OCI-LY3 (cell line): ENCODE data around the gene EZH2.

Experiments used
- H2AFZ ChIP-seq: fragments of 200-600, 300-600 bp; shearing (Covaris generic); 2 replicates; pipeline ENCODE4 v1.6.0; 2014; ENCODE audit warnings: antibody characterized with exemption, low read depth, low read length
- H3K27ac ChIP-seq: fragments of 200-600, 300-600 bp; sonication (generic); 2 replicates; pipeline ENCODE4 v1.5.1; 2014; ENCODE audit warnings: mild to moderate bottlenecking, low read length, moderate library complexity, mixed read lengths
- H3K27me3 ChIP-seq: fragments of 200-600, 300-600 bp; sonication (generic); 2 replicates; pipeline ENCODE4 v1.6.1; 2014; ENCODE audit warnings: low read depth, low read length, mixed read lengths
- H3K36me3 ChIP-seq: fragments of 200-600, 300-600 bp; sonication (generic); replicated peaks from 2 replicates; pipeline ENCODE3; 2014; ENCODE audit warnings: low read depth, low read length, mixed read lengths
- H3K4me1 ChIP-seq: fragments of 300-600, 200-600 bp; sonication (generic); 2 replicates; pipeline ENCODE4 v1.6.1; 2014; ENCODE audit warnings: low read length, mixed read lengths
- H3K4me2 ChIP-seq: fragments of 200-600, 300-600 bp; sonication (generic); 2 replicates; pipeline ENCODE4 v1.6.1; 2014; ENCODE audit warnings: low read length, mixed read lengths
- H3K4me3 ChIP-seq: fragments of 300-600, 200-600 bp; sonication (generic); 2 replicates; pipeline ENCODE4 v1.5.1; 2014; ENCODE audit warnings: antibody characterized with exemption, mild to moderate bottlenecking, low read length, moderate library complexity
- H3K79me2 ChIP-seq: fragments of 300-600, 200-600 bp; shearing (Covaris generic); 2 replicates; pipeline ENCODE4 v1.6.1; 2014; ENCODE audit warnings: mild to moderate bottlenecking, low read length, mixed read lengths
- H3K9ac ChIP-seq: fragments of 300-600, 200-600 bp; shearing (Covaris generic); 2 replicates; pipeline ENCODE4 v1.6.0; 2014; ENCODE audit warnings: mild to moderate bottlenecking, low read length, moderate library complexity
- H3K9me3 ChIP-seq: fragments of 200-600, 300-600 bp; shearing (Covaris generic); 2 replicates; pipeline ENCODE4 v1.6.1; 2014; ENCODE audit warnings: low read length, mixed read lengths; ENCODE audit not compliant: insufficient read depth
- H4K20me1 ChIP-seq: fragments of 200-600, 300-600 bp; sonication (generic); 2 replicates; pipeline ENCODE4 v1.6.1; 2016; ENCODE audit warnings: low read length, mixed read lengths; ENCODE audit not compliant: insufficient read depth
- EZH2phosphoT487 ChIP-seq: fragments of 200-600 bp; shearing (Covaris generic); IDR thresholded peaks from 2 replicates; pipeline ENCODE4 v1.6.1; 2018; ENCODE audit warnings: antibody characterized with exemption, mixed run types, low read depth
- TF ChIP-seq, protein P1 (sequence below): fragments of 200-600, 300-600 bp; sonication (generic); IDR thresholded peaks from 2 replicates; pipeline ENCODE4 v1.5.1; 2014; ENCODE audit warnings: antibody characterized with exemption, low read length, low read depth

The EZH2 gene

GRCh38 chr7:148927123-148928045, 43.3 kb upstream of the EZH2 start:
- Histone ChIP-seq H3K27me3 (no peaks in the 10 kb centered on the region), H3K79me2 (no peaks in the 10 kb centered on the region; the same call in 1 of the 2 replicates), H4K20me1 (0 out of 2 replicates have a peak, but pooled peaks cover 5% of the 10 kb centered on the region), H3K9me3 (no peaks in the 10 kb centered on the region), H3K27ac (peak overlapping the region; percentile 46; the same call in 1 of the 2 replicates), H2AFZ (no peak overlapping the region), H3K4me2 (peak overlapping the region; percentile 17; the same call in 1 of the 2 replicates), H3K4me3 (no peak overlapping the region), H3K4me1 (peaks cover 24% of the 10 kb centered on the region), H3K9ac (no peak overlapping the region), H3K36me3 (peaks cover 11% of the 10 kb centered on the region)
- TF ChIP-seq EZH2phosphoT487: no peak
- TF ChIP-seq, protein P1, sequence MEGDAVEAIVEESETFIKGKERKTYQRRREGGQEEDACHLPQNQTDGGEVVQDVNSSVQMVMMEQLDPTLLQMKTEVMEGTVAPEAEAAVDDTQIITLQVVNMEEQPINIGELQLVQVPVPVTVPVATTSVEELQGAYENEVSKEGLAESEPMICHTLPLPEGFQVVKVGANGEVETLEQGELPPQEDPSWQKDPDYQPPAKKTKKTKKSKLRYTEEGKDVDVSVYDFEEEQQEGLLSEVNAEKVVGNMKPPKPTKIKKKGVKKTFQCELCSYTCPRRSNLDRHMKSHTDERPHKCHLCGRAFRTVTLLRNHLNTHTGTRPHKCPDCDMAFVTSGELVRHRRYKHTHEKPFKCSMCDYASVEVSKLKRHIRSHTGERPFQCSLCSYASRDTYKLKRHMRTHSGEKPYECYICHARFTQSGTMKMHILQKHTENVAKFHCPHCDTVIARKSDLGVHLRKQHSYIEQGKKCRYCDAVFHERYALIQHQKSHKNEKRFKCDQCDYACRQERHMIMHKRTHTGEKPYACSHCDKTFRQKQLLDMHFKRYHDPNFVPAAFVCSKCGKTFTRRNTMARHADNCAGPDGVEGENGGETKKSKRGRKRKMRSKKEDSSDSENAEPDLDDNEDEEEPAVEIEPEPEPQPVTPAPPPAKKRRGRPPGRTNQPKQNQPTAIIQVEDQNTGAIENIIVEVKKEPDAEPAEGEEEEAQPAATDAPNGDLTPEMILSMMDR: no peak

- TF ChIP-seq, protein P1: no peak
- TF ChIP-seq EZH2phosphoT487: no peak
- no peak overlapping the region for H3K27ac ChIP-seq
These were observed 41.7 kb upstream of the EZH2 start for GRCh38 chr7:148925836-148926235.

GRCh38 chr7:148924011-148924410, 39.9 kb upstream of the EZH2 start:
- Histone ChIP-seq H3K9me3 (no peaks in the 10 kb centered on the region), H3K79me2 (0 out of 2 replicates have a peak, but pooled peaks cover 4% of the 10 kb centered on the region), H3K27me3 (no peaks in the 10 kb centered on the region), H4K20me1 (no peaks in the 10 kb centered on the region), H3K4me3 (no peak overlapping the region), H2AFZ (no peak overlapping the region), H3K27ac (no peak overlapping the region), H3K9ac (no peak overlapping the region), H3K4me2 (no peak overlapping the region), H3K36me3 (peaks cover 7% of the 10 kb centered on the region), H3K4me1 (peaks cover 36% of the 10 kb centered on the region)
- no peak for TF ChIP-seq EZH2phosphoT487

More at GRCh38 chr7:148925836-148926235, 41.7 kb upstream of the EZH2 start:
- Histone ChIP-seq H3K9me3 (no peaks in the 10 kb centered on the region), H4K20me1 (no peaks in the 10 kb centered on the region), H3K4me2 (no peak overlapping the region), H3K27me3 (no peaks in the 10 kb centered on the region), H3K79me2 (0 out of 2 replicates have a peak, but pooled peaks cover 4% of the 10 kb centered on the region), H3K4me3 (no peak overlapping the region), H2AFZ (no peak overlapping the region), H3K9ac (no peak overlapping the region), H3K36me3 (peaks cover 11% of the 10 kb centered on the region), H3K4me1 (peaks cover 22% of the 10 kb centered on the region)

GRCh38 chr7:148921806-148922205, 37.7 kb upstream of the EZH2 start:
- Histone ChIP-seq H3K27ac (no peak overlapping the region), H3K27me3 (no peaks in the 10 kb centered on the region), H3K4me2 (no peak overlapping the region), H3K4me3 (no peak overlapping the region), H3K9me3 (no peaks in the 10 kb centered on the region), H3K79me2 (0 out of 2 replicates have a peak, but pooled peaks cover 4% of the 10 kb centered on the region), H3K9ac (no peak overlapping the region), H3K4me1 (peaks cover 38% of the 10 kb centered on the region), H3K36me3 (peaks cover 7% of the 10 kb centered on the region), H4K20me1 (no peaks in the 10 kb centered on the region), H2AFZ (no peak overlapping the region)
- TF ChIP-seq, protein P1: no peak
- TF ChIP-seq EZH2phosphoT487: no peak
